ENCODE measurements around the gene NFAT5. TPM values are rescaled to one million over a fixed set of nuclear protein-coding genes. Genes with fewer than 3 reads are reported as not detected.
A peak's percentile ranks its signal among the peaks of the same experiment; 100 is the strongest.

NFAT5 gene
- total RNA-seq, 3 donors from 2014 or later: 32.8 to 36.4 (median 33.2) TPM

DNA sequence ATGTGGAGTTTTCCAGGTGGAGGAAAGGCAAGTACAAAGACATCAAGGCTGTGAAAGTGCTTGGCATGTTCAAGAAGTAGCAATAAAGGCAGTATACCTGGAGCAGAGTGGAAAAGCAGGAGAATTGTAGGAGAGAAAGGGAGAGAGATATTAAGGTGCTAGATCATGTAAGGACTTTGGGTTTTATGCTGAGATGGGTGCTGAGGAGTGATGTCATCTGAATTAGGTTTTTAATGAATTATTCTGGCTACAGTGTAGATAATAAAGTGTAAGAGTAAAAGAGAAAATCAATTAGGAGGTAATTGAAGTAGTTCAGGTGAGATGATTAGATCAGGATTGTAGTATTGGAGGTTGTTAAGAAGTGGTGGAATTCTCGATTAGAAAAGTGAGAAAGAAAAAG lies 34.0 kb downstream of the NFAT5 start:
- no peaks in the 10 kb centered on the region for H3K27me3 Mint-ChIP-seq (ENCODE audit: low read depth)
- no peak for ATAC-seq

DNA sequence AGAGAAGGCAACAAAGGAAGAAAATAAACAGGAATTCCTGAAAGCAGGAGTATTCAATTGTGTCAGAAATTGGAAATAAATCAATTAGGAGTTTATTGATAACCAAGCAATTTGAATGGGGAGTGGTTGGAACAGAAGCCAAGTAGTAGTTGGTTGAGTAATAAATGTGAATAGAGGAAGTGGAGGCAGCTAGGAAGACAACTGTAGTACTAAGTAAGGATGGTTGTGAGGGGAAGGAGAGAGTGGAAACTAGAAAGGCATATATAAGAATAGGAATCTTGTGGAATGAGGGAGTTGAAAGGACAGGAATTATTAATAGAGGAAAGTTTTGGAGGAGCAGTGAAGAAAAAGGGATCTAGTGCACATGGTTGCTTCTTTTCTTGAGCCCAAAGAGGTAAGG lies 34.4 kb downstream of the NFAT5 start:
- H3K9me3 Mint-ChIP-seq: no peaks in the 10 kb centered on the region
- DNase-seq (no peak), ATAC-seq (no peak)
- peaks cover 38% of the 10 kb centered on the region for H3K4me1 Mint-ChIP-seq (ENCODE audit: low read depth)
- H3K27me3 Mint-ChIP-seq (ENCODE audit: low read depth): no peaks in the 10 kb centered on the region
- H3K36me3 Mint-ChIP-seq (ENCODE audit: insufficient read depth): peaks cover 13% of the 10 kb centered on the region
- no peak overlapping the region for H3K4me3 Mint-ChIP-seq

More for the DNA sequence above, 34.0 kb downstream of the NFAT5 start:
- H3K9me3 Mint-ChIP-seq: no peaks in the 10 kb centered on the region
- no peak overlapping the region for H3K4me3 Mint-ChIP-seq
- DNase-seq: no peak
- peaks cover 13% of the 10 kb centered on the region for H3K36me3 Mint-ChIP-seq (ENCODE audit: insufficient read depth)
- H3K4me1 Mint-ChIP-seq (ENCODE audit: low read depth): peaks cover 42% of the 10 kb centered on the region

DNA sequence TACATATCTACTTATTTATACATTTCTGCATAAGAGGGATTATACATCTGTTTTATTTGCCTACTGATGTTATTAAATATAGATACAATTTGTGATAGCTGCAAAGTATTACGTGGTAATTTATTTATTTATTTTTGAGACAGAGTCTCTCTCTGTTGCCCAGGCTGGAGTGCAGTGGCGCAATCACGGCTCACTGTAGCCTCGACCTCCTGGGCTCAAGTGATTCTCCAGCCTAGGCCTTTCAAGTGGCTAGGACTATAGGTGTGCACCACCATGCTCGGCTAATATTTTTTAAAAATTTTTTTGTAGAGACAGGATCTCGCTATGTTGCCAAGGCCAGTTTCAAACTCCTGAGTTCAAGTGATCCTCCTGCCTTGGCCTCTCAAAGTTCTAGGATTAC lies 35.5 kb downstream of the NFAT5 start:
- no peak for DNase-seq
- no peaks in the 10 kb centered on the region for H3K9me3 Mint-ChIP-seq
- H3K27me3 Mint-ChIP-seq (ENCODE audit: low read depth): no peaks in the 10 kb centered on the region
- H3K36me3 Mint-ChIP-seq (ENCODE audit: insufficient read depth): peaks cover 14% of the 10 kb centered on the region
- peaks cover 31% of the 10 kb centered on the region for H3K4me1 Mint-ChIP-seq (ENCODE audit: low read depth)
- no peak for ATAC-seq
- H3K4me3 Mint-ChIP-seq: no peak overlapping the region

DNA sequence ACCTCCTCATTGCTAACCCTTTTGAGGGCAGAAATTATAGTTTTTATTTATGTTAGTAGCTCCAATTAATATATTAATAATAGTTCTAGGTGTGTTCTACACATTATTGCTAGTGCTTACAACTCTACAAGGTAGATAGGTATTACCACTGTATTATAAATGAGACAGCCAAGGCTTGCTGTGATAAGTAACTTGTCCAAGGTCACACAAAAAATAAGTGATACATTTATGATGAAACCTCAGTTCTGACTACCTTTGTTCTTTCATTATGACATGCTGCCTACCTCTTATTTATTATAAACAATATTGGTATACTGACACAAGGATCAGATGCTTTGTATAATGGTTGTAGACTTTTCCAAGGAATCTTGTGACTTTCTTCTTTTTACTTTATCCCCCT lies 41.2 kb downstream of the NFAT5 start:
- Mint-ChIP-seq H3K27me3 (ENCODE audit: low read depth) (no peaks in the 10 kb centered on the region), H3K36me3 (ENCODE audit: insufficient read depth) (peaks cover 19% of the 10 kb centered on the region), H3K4me1 (ENCODE audit: low read depth) (peaks cover 40% of the 10 kb centered on the region), H3K9me3 (no peaks in the 10 kb centered on the region), H3K4me3 (no peak overlapping the region)
- ATAC-seq (peak in 1 of 2 donors; percentile 34), DNase-seq (no peak)

DNA sequence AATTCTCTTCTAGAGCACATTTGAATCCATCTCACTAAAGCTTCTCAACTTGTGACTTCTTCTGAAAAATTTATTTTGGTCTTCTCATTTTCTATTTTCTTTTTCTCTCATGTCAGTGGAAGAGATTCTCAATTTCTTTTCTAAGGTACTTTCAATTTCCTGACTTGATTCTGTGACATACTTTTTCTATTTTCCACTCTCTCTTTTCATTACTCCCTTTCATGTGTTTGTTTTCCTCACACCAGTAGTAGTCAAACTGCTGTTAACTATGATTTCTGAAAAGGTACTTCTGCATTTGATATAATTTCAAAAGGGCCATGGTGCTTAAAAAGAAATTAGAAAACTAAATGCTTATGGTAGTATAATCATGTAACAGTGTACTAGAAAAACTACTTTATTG lies 41.9 kb downstream of the NFAT5 start:
- DNase-seq (no peak), ATAC-seq (peak; percentile 43 to 61)
- Mint-ChIP-seq H3K9me3 (no peaks in the 10 kb centered on the region), H3K4me3 (peak overlapping the region; percentile 29), H3K4me1 (ENCODE audit: low read depth) (peaks cover 47% of the 10 kb centered on the region), H3K27me3 (ENCODE audit: low read depth) (no peaks in the 10 kb centered on the region), H3K36me3 (ENCODE audit: insufficient read depth) (peaks cover 19% of the 10 kb centered on the region)

DNA sequence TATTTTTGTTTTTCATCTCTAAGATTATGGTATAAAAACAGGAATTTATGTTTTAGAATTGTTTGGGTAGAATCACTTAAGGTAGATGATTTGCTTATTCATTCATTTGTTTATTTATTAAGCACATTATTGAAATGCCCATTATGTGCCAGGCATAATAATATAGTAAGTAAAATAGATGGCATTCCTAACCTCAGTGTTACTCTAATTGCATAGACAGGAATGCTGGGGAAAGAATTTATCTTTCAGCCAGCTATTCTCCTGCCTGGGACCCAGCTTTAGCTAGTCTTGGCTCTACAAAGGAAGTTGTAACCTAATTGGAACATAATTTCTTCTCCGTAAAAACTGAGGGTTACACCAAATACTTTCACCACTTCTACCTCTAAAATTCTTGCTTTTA lies 44.6 kb downstream of the NFAT5 start:
- Mint-ChIP-seq H3K4me3 (no peak overlapping the region), H3K36me3 (ENCODE audit: insufficient read depth) (peaks cover 17% of the 10 kb centered on the region), H3K4me1 (ENCODE audit: low read depth) (peaks cover 64% of the 10 kb centered on the region), H3K27me3 (ENCODE audit: low read depth) (no peaks in the 10 kb centered on the region), H3K9me3 (no peaks in the 10 kb centered on the region)
- no peak for DNase-seq
- no peak for ATAC-seq

DNA sequence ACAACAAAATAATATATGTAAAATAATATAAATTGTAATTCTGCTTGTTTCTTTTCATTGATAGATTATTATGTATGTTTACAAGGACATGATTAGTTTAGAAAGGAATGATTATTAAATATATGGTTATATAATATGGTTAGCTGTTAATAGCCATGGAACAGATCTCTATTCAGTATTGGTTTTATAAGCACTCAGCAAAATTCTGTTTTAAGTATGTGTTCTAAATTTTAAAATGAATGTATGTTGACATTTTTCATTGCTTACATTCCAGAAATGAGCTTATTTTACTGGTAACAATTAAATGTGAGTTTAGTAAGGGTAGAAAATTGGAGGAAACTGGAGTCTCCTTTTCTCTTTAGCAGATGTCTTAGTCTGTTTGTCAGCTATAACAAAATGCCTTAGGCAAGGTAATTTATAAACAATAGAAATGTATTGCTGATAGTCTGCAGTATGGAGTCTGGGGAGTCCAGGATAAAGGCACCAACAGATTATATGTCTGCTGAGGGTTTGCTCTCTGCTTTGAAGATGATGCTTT lies 45.4 kb downstream of the NFAT5 start:
- H3K9me3 Mint-ChIP-seq: no peaks in the 10 kb centered on the region
- no peak for DNase-seq

DNA sequence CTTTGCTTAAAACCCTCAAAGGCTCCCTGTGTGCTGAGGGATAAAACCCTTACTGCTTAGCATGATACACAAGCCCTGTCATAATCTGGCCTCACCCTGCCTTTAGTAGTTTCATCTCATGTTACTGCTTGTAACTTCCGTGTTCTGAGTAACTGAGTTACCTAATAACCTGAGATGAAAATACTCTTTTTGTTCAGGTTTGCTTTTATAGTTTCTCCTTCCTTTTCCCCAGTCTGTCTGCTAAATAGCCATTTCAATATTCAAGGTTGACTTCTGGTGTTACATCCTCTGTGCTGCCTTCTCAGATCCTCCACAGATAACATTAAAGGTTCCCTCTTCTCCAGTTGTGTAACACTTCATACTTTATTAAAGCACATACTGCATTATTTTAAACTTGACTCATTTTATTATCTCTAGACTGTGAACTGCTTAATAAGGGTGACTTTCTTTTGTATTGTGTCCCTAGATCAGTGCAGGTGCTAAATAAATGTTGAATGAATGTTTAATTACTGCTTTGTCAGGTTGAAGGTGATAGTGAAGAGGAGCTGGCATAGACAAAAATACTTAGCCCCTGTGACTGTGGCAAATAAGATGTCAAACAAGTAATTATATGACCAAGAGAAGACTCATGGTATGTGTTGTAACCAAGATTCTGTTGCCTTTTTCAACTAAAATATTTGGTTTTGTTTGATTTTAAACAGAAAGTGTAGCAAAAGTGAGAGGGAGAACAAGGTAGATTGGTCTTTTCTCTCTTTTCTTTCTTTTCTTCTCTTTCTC lies 47.8 kb downstream of the NFAT5 start:
- DNase-seq (no peak), ATAC-seq (peak in 1 of 2 donors; percentile 77)
- no peak overlapping the region for H3K4me3 Mint-ChIP-seq
- peaks cover 13% of the 10 kb centered on the region for H3K36me3 Mint-ChIP-seq (ENCODE audit: insufficient read depth)
- H3K4me1 Mint-ChIP-seq (ENCODE audit: low read depth): peaks cover 56% of the 10 kb centered on the region
- H3K27me3 Mint-ChIP-seq (ENCODE audit: low read depth): no peaks in the 10 kb centered on the region
- no peaks in the 10 kb centered on the region for H3K9me3 Mint-ChIP-seq

More for the DNA sequence above, 45.4 kb downstream of the NFAT5 start:
- no peak for ATAC-seq
- Mint-ChIP-seq H3K27me3 (ENCODE audit: low read depth) (no peaks in the 10 kb centered on the region), H3K4me1 (ENCODE audit: low read depth) (peaks cover 68% of the 10 kb centered on the region), H3K36me3 (ENCODE audit: insufficient read depth) (peaks cover 15% of the 10 kb centered on the region), H3K4me3 (no peak overlapping the region)

DNA sequence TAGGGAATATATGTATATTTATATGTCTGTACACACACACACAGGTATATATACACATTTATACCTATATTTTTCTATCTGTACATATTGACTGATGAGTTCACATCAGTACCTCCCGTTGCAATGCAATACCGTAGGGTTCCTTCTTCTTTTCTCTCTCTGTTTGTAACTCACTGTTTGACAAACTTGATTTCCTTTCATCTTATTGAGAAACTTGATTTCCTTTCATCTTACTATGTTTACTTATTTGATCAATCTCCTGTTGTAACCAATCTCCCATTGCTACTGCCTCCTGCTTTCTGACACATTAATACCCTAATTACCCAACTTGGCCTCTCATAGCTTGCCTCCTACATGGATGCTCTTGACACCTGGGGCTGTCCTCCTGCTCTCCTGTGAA lies 49.8 kb downstream of the NFAT5 start:
- no peak overlapping the region for H3K4me3 Mint-ChIP-seq
- peaks cover 51% of the 10 kb centered on the region for H3K4me1 Mint-ChIP-seq (ENCODE audit: low read depth)
- H3K36me3 Mint-ChIP-seq (ENCODE audit: insufficient read depth): peaks cover 10% of the 10 kb centered on the region
- no peaks in the 10 kb centered on the region for H3K27me3 Mint-ChIP-seq (ENCODE audit: low read depth)
- ATAC-seq (no peak), DNase-seq (no peak)
- no peaks in the 10 kb centered on the region for H3K9me3 Mint-ChIP-seq

DNA sequence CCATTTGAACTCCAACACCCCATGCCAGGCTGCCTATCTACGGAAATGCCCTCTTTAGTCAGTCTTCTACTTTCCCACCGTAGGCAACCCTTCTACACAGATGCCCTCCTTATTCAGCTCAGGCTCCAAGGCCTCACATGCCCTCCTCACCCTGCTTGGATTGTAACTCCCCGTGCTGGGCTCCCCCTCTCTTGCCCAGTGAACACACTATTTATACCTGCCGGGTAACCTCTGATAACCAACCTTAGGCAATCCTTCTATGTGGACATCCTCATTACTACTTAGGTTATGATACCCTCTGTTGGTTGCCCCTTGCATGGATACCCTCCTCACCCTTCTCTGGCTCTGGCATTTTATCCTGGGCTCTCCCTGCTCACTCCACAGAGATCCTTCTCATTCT lies 50.3 kb downstream of the NFAT5 start:
- DNase-seq (no peak), ATAC-seq (no peak)
- H3K27me3 Mint-ChIP-seq (ENCODE audit: low read depth): no peaks in the 10 kb centered on the region
- H3K4me3 Mint-ChIP-seq: no peak overlapping the region
- peaks cover 13% of the 10 kb centered on the region for H3K36me3 Mint-ChIP-seq (ENCODE audit: insufficient read depth)
- H3K4me1 Mint-ChIP-seq (ENCODE audit: low read depth): peaks cover 51% of the 10 kb centered on the region
- H3K9me3 Mint-ChIP-seq: no peaks in the 10 kb centered on the region

DNA sequence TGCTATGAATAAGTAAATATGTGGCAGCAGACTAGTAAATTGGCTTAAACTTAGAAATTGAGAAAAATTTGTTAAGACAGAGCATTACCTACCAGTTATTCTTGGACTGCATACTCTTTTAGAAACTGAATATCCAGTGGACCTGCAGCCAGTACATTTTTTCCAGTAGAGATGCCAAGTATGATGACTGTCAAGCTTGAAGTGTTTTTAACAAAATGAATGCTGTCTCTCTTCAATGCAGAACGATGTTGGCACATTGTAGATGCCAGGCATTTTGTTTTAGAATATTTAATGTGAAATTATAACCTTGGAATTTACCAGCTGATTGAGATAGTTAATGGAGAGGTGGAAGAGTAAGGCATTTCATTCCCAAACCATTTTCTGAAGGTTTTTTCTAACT lies 52.5 kb downstream of the NFAT5 start:
- Mint-ChIP-seq H3K4me1 (ENCODE audit: low read depth) (peaks cover 40% of the 10 kb centered on the region), H3K4me3 (no peak overlapping the region), H3K27me3 (ENCODE audit: low read depth) (no peaks in the 10 kb centered on the region), H3K36me3 (ENCODE audit: insufficient read depth) (peaks cover 14% of the 10 kb centered on the region), H3K9me3 (no peaks in the 10 kb centered on the region)
- ATAC-seq (no peak), DNase-seq (no peak)

DNA sequence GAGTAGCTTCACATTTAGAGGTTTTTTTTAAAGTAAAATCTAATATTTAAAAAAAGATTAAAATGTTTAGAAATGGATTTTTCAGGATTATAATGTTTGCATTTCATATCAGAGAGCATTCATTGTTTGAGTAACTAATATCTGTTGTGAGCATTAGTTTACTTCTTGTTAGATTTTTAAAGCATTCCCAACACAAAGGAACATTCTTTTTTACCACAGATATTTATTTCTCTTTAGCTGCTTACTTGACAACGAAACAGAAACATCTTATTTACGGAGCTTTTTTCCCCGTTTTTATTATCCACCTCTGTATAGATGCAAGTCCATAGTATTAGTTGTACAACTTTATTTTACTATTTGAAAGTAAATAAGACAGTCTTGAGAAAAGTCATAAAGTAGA lies 53.0 kb downstream of the NFAT5 start:
- peaks cover 36% of the 10 kb centered on the region for H3K4me1 Mint-ChIP-seq (ENCODE audit: low read depth)
- no peak overlapping the region for H3K4me3 Mint-ChIP-seq
- peaks cover 13% of the 10 kb centered on the region for H3K36me3 Mint-ChIP-seq (ENCODE audit: insufficient read depth)
- no peaks in the 10 kb centered on the region for H3K9me3 Mint-ChIP-seq
- ATAC-seq (no peak), DNase-seq (no peak)
- no peaks in the 10 kb centered on the region for H3K27me3 Mint-ChIP-seq (ENCODE audit: low read depth)

DNA sequence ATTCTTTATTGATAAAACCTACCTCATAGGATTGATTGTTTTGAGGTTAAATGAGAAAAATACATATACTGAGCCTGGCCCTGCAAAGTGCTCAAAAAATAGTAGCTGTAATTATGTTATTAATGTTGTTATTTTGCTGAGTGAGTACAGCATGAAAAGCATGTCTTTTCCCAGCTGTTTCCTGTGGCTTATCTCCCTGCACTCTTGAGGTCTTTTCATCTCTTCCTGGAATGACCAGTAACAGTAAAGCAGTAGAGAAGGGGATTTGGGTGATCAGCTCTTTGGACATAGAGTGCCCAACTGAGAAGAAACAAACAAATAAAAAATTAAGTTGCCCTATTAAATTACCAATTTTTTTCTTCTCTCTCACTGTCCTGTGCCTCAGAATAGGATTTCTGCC lies 53.7 kb downstream of the NFAT5 start:
- H3K36me3 Mint-ChIP-seq (ENCODE audit: insufficient read depth): peaks cover 14% of the 10 kb centered on the region
- peaks cover 30% of the 10 kb centered on the region for H3K4me1 Mint-ChIP-seq (ENCODE audit: low read depth)
- no peak for ATAC-seq
- H3K4me3 Mint-ChIP-seq: no peak overlapping the region
- H3K9me3 Mint-ChIP-seq: no peaks in the 10 kb centered on the region
- DNase-seq: no peak
- no peaks in the 10 kb centered on the region for H3K27me3 Mint-ChIP-seq (ENCODE audit: low read depth)

DNA sequence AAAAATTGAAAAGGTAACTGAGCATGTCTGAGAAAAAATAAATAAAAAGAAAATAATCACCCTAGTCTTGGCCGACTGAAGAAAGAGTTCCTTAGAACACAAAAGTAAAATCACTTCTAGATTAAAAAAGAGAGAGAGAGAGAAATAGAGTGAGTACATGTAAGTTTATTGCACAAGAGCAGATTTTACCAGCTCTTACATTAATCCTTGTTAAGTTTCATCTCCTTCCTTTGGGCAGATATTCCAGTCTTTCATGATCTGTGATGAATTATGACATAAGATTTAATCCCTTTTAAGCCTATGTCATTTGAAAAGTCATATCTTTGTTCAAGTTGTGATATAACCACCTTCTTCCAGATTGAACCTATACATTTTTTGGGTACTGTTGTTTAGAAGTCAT lies 54.8 kb downstream of the NFAT5 start:
- Mint-ChIP-seq H3K4me1 (ENCODE audit: low read depth) (peaks cover 25% of the 10 kb centered on the region), H3K4me3 (no peak overlapping the region), H3K36me3 (ENCODE audit: insufficient read depth) (peaks cover 14% of the 10 kb centered on the region), H3K27me3 (ENCODE audit: low read depth) (no peaks in the 10 kb centered on the region), H3K9me3 (no peaks in the 10 kb centered on the region)
- no peak for ATAC-seq
- no peak for DNase-seq

DNA sequence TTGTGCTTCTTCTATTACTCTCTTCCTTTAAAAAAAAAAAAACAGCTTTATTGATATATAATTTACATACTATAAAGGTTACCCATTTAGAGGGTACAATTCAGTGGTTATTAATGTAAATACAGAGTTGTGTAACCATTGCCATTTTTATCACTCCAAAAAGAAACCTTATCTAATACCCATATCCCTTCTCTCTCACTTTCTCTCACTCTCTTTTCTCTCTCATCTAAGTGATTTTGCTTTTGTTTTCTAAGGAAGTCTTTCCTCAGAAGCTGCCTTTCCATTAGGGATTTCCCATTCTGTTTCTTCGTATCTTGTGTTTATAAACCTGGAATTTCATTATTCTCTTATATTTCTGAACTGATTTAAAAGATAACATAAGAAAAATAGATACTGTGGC lies 55.5 kb downstream of the NFAT5 start:
- ATAC-seq: no peak
- Mint-ChIP-seq H3K4me1 (ENCODE audit: low read depth) (peaks cover 21% of the 10 kb centered on the region), H3K27me3 (ENCODE audit: low read depth) (no peaks in the 10 kb centered on the region), H3K4me3 (no peak overlapping the region), H3K9me3 (no peaks in the 10 kb centered on the region), H3K36me3 (ENCODE audit: insufficient read depth) (peaks cover 16% of the 10 kb centered on the region)
- no peak for DNase-seq
